Keratinocyte (primary cell): Measurements from ENCODE around the gene UBAC2. TPM values are rescaled to one million over a fixed set of nuclear protein-coding genes. Genes with fewer than 3 reads are reported as not detected.
A peak's percentile ranks its signal among the peaks of the same experiment; 100 is the strongest.

Source experiments
- DNase-seq: peaks from one replicate; pipeline ENCODE4 v3.0.0-alpha.2; 2011; ENCODE audit warnings: low read depth, missing footprints, low spot score
- FAIRE-seq: peaks from 2 replicates; lab custom pipeline; 2011; peaks lifted over from hg19 to GRCh38; lab: Jason Lieb, UNC
- H2AFZ ChIP-seq: 2 replicates; pipeline ENCODE4 v1.6.0; 2012; ENCODE audit warnings: low read length, control low read depth, inconsistent platforms; ENCODE audit not compliant: control insufficient read depth
- H3K27ac ChIP-seq: 2 replicates; pipeline ENCODE4 v1.5.1; 2011; ENCODE audit warnings: low read length; ENCODE audit not compliant: control insufficient read depth, insufficient read depth
- H3K27me3 ChIP-seq: 3 replicates; pipeline ENCODE4 v1.6.0; 2011; ENCODE audit warnings: low read length; ENCODE audit not compliant: control insufficient read depth, insufficient read depth; ENCODE audit errors: extremely low read depth
- H3K36me3 ChIP-seq, 2 experiments: 2 replicates in 1 of 2; 3 replicates in 1 of 2; pipeline ENCODE4 v1.5.1; 2011; ENCODE audit warnings: low read length in 2 of 2, mild to moderate bottlenecking in 1 of 2; ENCODE audit not compliant: control insufficient read depth in 2 of 2, insufficient read depth in 2 of 2; ENCODE audit errors: extremely low read depth in 1 of 2
- H3K4me1 ChIP-seq: 3 replicates; pipeline ENCODE4 v1.5.1; 2011; ENCODE audit warnings: low read length; ENCODE audit not compliant: control insufficient read depth, insufficient read depth; ENCODE audit errors: extremely low read depth
- H3K4me2 ChIP-seq: 3 replicates; pipeline ENCODE4 v1.6.0; 2011; ENCODE audit warnings: low read depth, low read length; ENCODE audit not compliant: control insufficient read depth, insufficient read depth; ENCODE audit errors: extremely low read depth
- H3K4me3 ChIP-seq, 3 experiments: fragments of 200-600 bp in 1 of 3; sonication (generic) in 1 of 3; 2 replicates in 2 of 3; 3 replicates in 1 of 3; pipeline ENCODE4 v1.5.1; 2011 to 2016; ENCODE audit warnings: low read length in 3 of 3, mild to moderate bottlenecking in 3 of 3, control low read depth in 2 of 3, inconsistent platforms in 1 of 3, low read depth in 1 of 3, mixed read lengths in 1 of 3, mixed run types in 1 of 3, moderate library complexity in 1 of 3; ENCODE audit not compliant: control insufficient read depth in 2 of 3, insufficient read depth in 2 of 3; ENCODE audit errors: extremely low read depth in 1 of 3
- H3K79me2 ChIP-seq: 2 replicates; pipeline ENCODE4 v1.6.0; 2012; ENCODE audit warnings: low read length; ENCODE audit not compliant: control insufficient read depth, insufficient read depth
- H3K9ac ChIP-seq: 3 replicates; pipeline ENCODE4 v1.6.0; 2011; ENCODE audit warnings: low read length; ENCODE audit not compliant: control insufficient read depth, insufficient read depth; ENCODE audit errors: extremely low read depth
- H3K9me1 ChIP-seq: 3 replicates; pipeline ENCODE4 v1.6.0; 2011; ENCODE audit warnings: low read length; ENCODE audit not compliant: control insufficient read depth, insufficient read depth; ENCODE audit errors: extremely low read depth
- H3K9me3 ChIP-seq: 2 replicates; pipeline ENCODE4 v1.5.1; 2012; ENCODE audit warnings: low read depth, low read length; ENCODE audit not compliant: control insufficient read depth
- H4K20me1 ChIP-seq: 3 replicates; pipeline ENCODE4 v1.6.0; 2011; ENCODE audit warnings: low read length; ENCODE audit not compliant: control insufficient read depth, insufficient read depth; ENCODE audit errors: extremely low read depth
- EZH2 ChIP-seq: IDR thresholded peaks from one replicate; pipeline ENCODE4 v1.6.1; 2012; ENCODE audit warnings: inconsistent platforms, mild to moderate bottlenecking, low read length, moderate library complexity
- dilution Hi-C: fragments of 300-500 bp; cut with MboI; formaldehyde crosslinking; loops from one replicate; pipeline ENCODE4 v1.7.0; 2020; ENCODE audit warnings: low sequenced_read_pairs; ENCODE audit not compliant: extremely low pct_ligation_motif_present
- polyA plus RNA-seq, 5 experiments: library from polyadenylated mRNA; depleted of rRNA in 3 of 5; stranded (reverse) in 3 of 5; stranded (forward) in 1 of 5; unstranded in 1 of 5; fragments of >200 nt; gene quantifications; 1 replicate in 1 of 5; 2 replicates in 3 of 5; 3 replicates in 1 of 5; pipeline versions ENCODE4 v1.2.1 to v1.2.3, GENCODE V29; 2011 to 2012; ENCODE audit warnings: missing spikeins in 2 of 5, low read depth in 1 of 5, low replicate concordance in 1 of 5
- TF ChIP-seq, protein P1 (sequence below), 3 experiments: IDR thresholded peaks in 1 of 3; conservative IDR thresholded peaks in 1 of 3; optimal IDR thresholded peaks in 1 of 3; 2 replicates in 2 of 3; 3 replicates in 1 of 3; pipeline versions ENCODE3 to v1.5.1; 2011; ENCODE audit warnings: low read length in 3 of 3, mild to moderate bottlenecking in 3 of 3, moderate library complexity in 2 of 3, control low read depth in 1 of 3, inconsistent platforms in 1 of 3; ENCODE audit not compliant: insufficient read depth in 2 of 3; ENCODE audit errors: extremely low read depth in 1 of 3

UBAC2 gene
- polyA plus RNA-seq, 1 donor (not counting 4 experiments of a cell fraction or from before 2014, with no cell fraction given) = 104 TPM

DNA sequence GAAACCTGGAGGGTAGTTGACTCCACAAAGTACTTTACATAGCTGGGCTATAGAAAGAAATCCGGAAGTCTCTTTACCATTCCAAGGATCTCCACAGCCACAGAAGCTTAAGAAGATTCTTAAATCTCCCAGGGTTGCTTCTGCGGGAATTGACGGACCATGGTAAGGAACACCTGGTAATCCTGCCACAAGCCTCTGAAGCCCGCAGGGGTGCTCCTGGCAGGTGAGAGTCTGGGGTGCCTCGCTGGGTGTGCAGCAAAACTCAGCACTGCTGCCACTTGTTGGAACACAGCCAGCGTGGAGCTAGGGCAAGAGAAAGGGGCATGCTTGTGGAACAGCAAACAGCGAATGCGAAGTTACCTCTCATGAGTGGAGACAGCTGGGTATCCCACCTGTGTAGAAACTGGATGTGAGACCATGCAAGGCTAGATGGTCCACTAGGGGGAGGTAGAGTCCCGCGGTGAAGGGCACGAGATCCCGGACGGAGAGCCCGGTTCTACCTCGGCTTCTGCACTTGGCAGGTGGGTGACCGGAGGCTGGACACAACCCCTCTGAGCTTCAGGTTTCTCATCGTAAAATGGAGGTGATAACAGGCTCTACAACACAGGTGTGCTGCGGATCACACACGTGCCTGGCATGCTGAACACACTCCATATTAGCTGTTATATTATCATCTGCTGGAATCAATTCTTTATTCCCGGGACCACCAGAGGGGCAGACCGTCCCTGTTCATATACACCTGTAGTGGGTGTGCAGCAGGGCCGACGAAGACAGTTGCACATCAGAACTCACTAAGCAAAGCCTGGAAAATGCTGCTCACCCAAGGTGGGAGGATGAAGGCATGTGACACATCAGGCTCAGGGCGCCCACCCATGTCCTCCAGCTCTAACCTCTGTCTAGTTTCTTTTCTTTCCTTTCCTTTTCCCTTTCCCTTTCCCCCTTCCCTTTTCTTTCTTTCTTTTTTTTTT lies 24.1 kb upstream of the UBAC2 start:
- DNase-seq = no peak
- no peak for TF ChIP-seq EZH2
- TF ChIP-seq, protein P1, sequence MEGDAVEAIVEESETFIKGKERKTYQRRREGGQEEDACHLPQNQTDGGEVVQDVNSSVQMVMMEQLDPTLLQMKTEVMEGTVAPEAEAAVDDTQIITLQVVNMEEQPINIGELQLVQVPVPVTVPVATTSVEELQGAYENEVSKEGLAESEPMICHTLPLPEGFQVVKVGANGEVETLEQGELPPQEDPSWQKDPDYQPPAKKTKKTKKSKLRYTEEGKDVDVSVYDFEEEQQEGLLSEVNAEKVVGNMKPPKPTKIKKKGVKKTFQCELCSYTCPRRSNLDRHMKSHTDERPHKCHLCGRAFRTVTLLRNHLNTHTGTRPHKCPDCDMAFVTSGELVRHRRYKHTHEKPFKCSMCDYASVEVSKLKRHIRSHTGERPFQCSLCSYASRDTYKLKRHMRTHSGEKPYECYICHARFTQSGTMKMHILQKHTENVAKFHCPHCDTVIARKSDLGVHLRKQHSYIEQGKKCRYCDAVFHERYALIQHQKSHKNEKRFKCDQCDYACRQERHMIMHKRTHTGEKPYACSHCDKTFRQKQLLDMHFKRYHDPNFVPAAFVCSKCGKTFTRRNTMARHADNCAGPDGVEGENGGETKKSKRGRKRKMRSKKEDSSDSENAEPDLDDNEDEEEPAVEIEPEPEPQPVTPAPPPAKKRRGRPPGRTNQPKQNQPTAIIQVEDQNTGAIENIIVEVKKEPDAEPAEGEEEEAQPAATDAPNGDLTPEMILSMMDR (optimal IDR thresholded peaks at IDR 0.05 in 1 of 3, IDR thresholded peaks at IDR 0.05 in 1 of 3, conservative IDR thresholded peaks at IDR 0.05 in 1 of 3; ENCODE audit: extremely low read depth in 1 of 3, insufficient read depth in 2 of 3, low read length in 3 of 3) = peak; percentile 96 to 98 (median 97)
- peaks cover 14% of the 10 kb centered on the region for H3K4me1 ChIP-seq
- H4K20me1 ChIP-seq = no peaks in the 10 kb centered on the region
- H3K79me2 ChIP-seq = no peaks in the 10 kb centered on the region
- H3K36me3 ChIP-seq = no peaks in the 10 kb centered on the region
- H3K9ac ChIP-seq = no peak overlapping the region
- H2AFZ ChIP-seq = peak overlapping the region; percentile 61
- H3K4me3 ChIP-seq = no peak overlapping the region
- no peaks in the 10 kb centered on the region for H3K9me3 ChIP-seq
- FAIRE-seq = peak; percentile 93
- H3K27ac ChIP-seq = no peak overlapping the region
- H3K27me3 ChIP-seq = no peaks in the 10 kb centered on the region
- H3K9me1 ChIP-seq = no peaks in the 10 kb centered on the region
- dilution Hi-C loops = loop anchor here (10.0 kb wide), 1 partner anchor 88 kb away; no protein-coding TSS in a partner anchor
- H3K4me2 ChIP-seq = peak overlapping the region; percentile 63

DNA sequence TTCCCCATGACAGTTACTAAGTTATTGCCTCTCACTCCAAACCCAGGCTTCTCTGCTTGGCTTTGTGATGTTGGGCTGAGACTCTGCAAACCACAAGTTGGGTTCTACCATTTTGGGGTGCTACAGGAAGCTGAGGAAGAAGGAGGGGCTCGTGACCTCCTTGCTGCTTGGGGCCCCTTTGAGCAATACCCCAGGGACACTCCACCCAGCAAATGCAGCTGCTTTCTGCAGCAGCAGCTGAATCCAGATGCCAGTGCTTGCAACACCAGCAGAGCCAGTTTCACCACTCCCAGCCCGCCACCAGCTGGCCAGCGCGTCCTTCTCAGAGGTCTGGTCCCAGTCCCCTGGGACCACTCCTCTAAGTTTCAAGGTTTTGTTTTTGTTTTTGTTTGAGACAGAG lies 22.0 kb upstream of the UBAC2 start:
- dilution Hi-C loops = loop anchor here (10.0 kb wide), 1 partner anchor 86 kb away; no protein-coding TSS in a partner anchor
- no peak overlapping the region for H3K27ac ChIP-seq

More for the DNA sequence above, 22.0 kb upstream of the UBAC2 start:
- TF ChIP-seq, protein P1 (optimal IDR thresholded peaks at IDR 0.05 in 1 of 3, IDR thresholded peaks at IDR 0.05 in 1 of 3, conservative IDR thresholded peaks at IDR 0.05 in 1 of 3; ENCODE audit: extremely low read depth in 1 of 3, insufficient read depth in 2 of 3, low read length in 3 of 3) = no peak
- TF ChIP-seq EZH2 = no peak
- no peak for DNase-seq
- Histone ChIP-seq H4K20me1 (no peaks in the 10 kb centered on the region), H3K4me2 (no peak overlapping the region), H3K9me3 (no peaks in the 10 kb centered on the region), H3K4me1 (peaks cover 14% of the 10 kb centered on the region), H3K4me3 (no peak overlapping the region), H3K79me2 (no peaks in the 10 kb centered on the region), H3K36me3 (no peaks in the 10 kb centered on the region), H3K27me3 (no peaks in the 10 kb centered on the region), H3K9ac (no peak overlapping the region), H2AFZ (no peak overlapping the region), H3K9me1 (no peaks in the 10 kb centered on the region)
- FAIRE-seq = no peak
